Sigmoid colon (tissue), 7 donors: Measurements from ENCODE around the gene UBTD1. TPM values are rescaled to one million over a fixed set of nuclear protein-coding genes. Genes with fewer than 3 reads are reported as not detected.

Experiments
- DNase-seq: peaks from one replicate; pipeline ENCODE4 v3.0.0-alpha.2; 2019
- H3K27ac ChIP-seq, 4 donors: fragments of 200-600 bp; sonication (generic); one replicate each; pipeline ENCODE4 v1.5.1; 2016 to 2019; ENCODE audit warnings: mild to moderate bottlenecking in 1 of 4
- H3K27me3 ChIP-seq, 3 donors: fragments of 200-600 bp; sonication (generic); one replicate each; pipeline ENCODE4 v1.5.1; 2019; ENCODE audit warnings: mild to moderate bottlenecking in 1 of 3
- H3K36me3 ChIP-seq, 4 donors: fragments of 200-600 bp; sonication (generic); one replicate each; pipeline ENCODE4 v1.5.1; 2016 to 2019
- H3K4me1 ChIP-seq, 4 donors: fragments of 200-600 bp; sonication (generic); one replicate each; pipeline ENCODE4 v1.5.1; 2017 to 2019
- H3K4me3 ChIP-seq, 4 donors: fragments of 200-600 bp; sonication (generic); one replicate each; pipeline ENCODE4 v1.5.1; 2017 to 2019; ENCODE audit warnings: mild to moderate bottlenecking in 2 of 4, moderate library complexity in 1 of 4
- H3K9me3 ChIP-seq, 4 donors: fragments of 200-600 bp in 3 of 4; sonication (generic) in 3 of 4; one replicate each; pipeline versions ENCODE4 v1.5.1 to v1.6.1; 2013 to 2019
- CTCF ChIP-seq, 4 experiments: fragments of 450-650 bp in 3 of 4; fragments of 200-600 bp in 1 of 4; IDR thresholded peaks; one replicate each; pipeline ENCODE4 v1.5.1; 2016 to 2019; ENCODE audit warnings: antibody characterized with exemption in 4 of 4, mild to moderate bottlenecking in 3 of 4, moderate library complexity in 2 of 4
- EP300 ChIP-seq, 4 donors: sonication (generic); formaldehyde crosslinking; IDR thresholded peaks; one replicate each; pipeline ENCODE4 v1.6.1; 2017; ENCODE audit warnings: antibody characterized with exemption in 4 of 4
- POLR2A ChIP-seq, 2 donors: fragments of 450-650 bp; IDR thresholded peaks; one replicate each; pipeline ENCODE4 v1.6.1; 2016; ENCODE audit warnings: antibody characterized with exemption in 2 of 2, mild to moderate bottlenecking in 2 of 2, moderate library complexity in 2 of 2
- POLR2AphosphoS5 ChIP-seq, 4 donors: sonication (generic); formaldehyde crosslinking; IDR thresholded peaks; one replicate each; pipeline ENCODE4 v1.6.1; 2017; ENCODE audit warnings: antibody characterized with exemption in 4 of 4
- WGBS, 2 donors: extraction: QIAGEN DNeasy Blood & Tissue Kit; methylation state at CpG; one replicate each; pipeline ENCODE4 v1.1.7; 2013; 5-methylcytosine and 5-hydroxymethylcytosine counted together
- intact Hi-C: fragments of 100-400 bp; cut with DNase I; formaldehyde crosslinking; loops from one replicate; pipeline ENCODE4 v1.15.1; 2023
- polyA plus RNA-seq, 3 donors: library from polyadenylated mRNA; stranded (reverse); fragments of 200-250 nt; gene quantifications; one replicate each; pipeline ENCODE4 v1.2.3, GENCODE V29; 2013
- total RNA-seq, 4 donors: library from RNA; depleted of rRNA; stranded (reverse); fragments of >200 nt; gene quantifications; one replicate each; pipeline ENCODE4 v1.1.0, GENCODE V29; 2016
- donor health status: healthy with polysubstance abuse.
- donor health status: Bipolar disorder and iron deficiency.
- donor health status: healthy.

UBTD1 gene
- total and polyA plus RNA-seq, 7 donors: 2.3 to 7.9 (median 5.9) TPM

GRCh38 chr10:97512993-97513392, 14.3 kb downstream of the UBTD1 start:
- Histone ChIP-seq H3K4me1 (peaks cover 0 to 27% (median 21%) of the 10 kb centered on the region in 4 donors), H3K9me3 (no peaks in the 10 kb centered on the region), H3K4me3 (no peak overlapping the region), H3K27me3 (no peaks in the 10 kb centered on the region), H3K36me3 (no peaks in the 10 kb centered on the region), H3K27ac (peak overlapping the region in 1 of 4 donors; percentile 44)
- DNase-seq: no peak
- 74 to 83% methylated on average over 1 of the region's 1 CpG for WGBS, 2 donors
- intact Hi-C loops: no loop called here
- no peak for TF ChIP-seq EP300 (IDR thresholded peaks at IDR 0.05)
- no peak for TF ChIP-seq CTCF (IDR thresholded peaks at IDR 0.05)
- no peak for TF ChIP-seq POLR2A (IDR thresholded peaks at IDR 0.05)
- TF ChIP-seq POLR2AphosphoS5 (IDR thresholded peaks at IDR 0.05): no peak

GRCh38 chr10:97514344-97514743, 15.6 kb downstream of the UBTD1 start:
- TF ChIP-seq CTCF (IDR thresholded peaks at IDR 0.05) (no peak), EP300 (IDR thresholded peaks at IDR 0.05) (no peak), POLR2AphosphoS5 (IDR thresholded peaks at IDR 0.05) (no peak), POLR2A (IDR thresholded peaks at IDR 0.05) (no peak)
- intact Hi-C loops: no loop called here
- H3K9me3 ChIP-seq: no peaks in the 10 kb centered on the region
- no peak overlapping the region for H3K4me3 ChIP-seq
- no peaks in the 10 kb centered on the region for H3K36me3 ChIP-seq
- no peak overlapping the region for H3K27ac ChIP-seq
- DNase-seq: no peak
- H3K4me1 ChIP-seq: peaks cover 0 to 35% (median 27%) of the 10 kb centered on the region in 4 donors
- 80 to 88% methylated on average over 10 of the region's 10 CpGs for WGBS, 2 donors
- no peaks in the 10 kb centered on the region for H3K27me3 ChIP-seq

- no peak overlapping the region for H3K4me3 ChIP-seq
- H3K36me3 ChIP-seq: no peaks in the 10 kb centered on the region
- TF ChIP-seq CTCF (IDR thresholded peaks at IDR 0.05): no peak
- no peak for TF ChIP-seq POLR2A (IDR thresholded peaks at IDR 0.05)
- no peak for TF ChIP-seq POLR2AphosphoS5 (IDR thresholded peaks at IDR 0.05)
- no peak for TF ChIP-seq EP300 (IDR thresholded peaks at IDR 0.05)
- WGBS, 2 donors: 77 to 85% methylated on average over 10 of the region's 10 CpGs
- intact Hi-C loops: no loop called here
- DNase-seq: no peak
- no peaks in the 10 kb centered on the region for H3K27me3 ChIP-seq
- no peaks in the 10 kb centered on the region for H3K9me3 ChIP-seq
- H3K4me1 ChIP-seq: peaks cover 0 to 35% (median 27%) of the 10 kb centered on the region in 4 donors
- H3K27ac ChIP-seq: no peak overlapping the region
Measured at GRCh38 chr10:97515271-97515978, 16.7 kb downstream of the UBTD1 start.

- Histone ChIP-seq H3K4me3 (no peak overlapping the region), H3K9me3 (no peaks in the 10 kb centered on the region), H3K27ac (peak overlapping the region in 2 of 4 donors; percentile 18 to 47), H3K27me3 (no peaks in the 10 kb centered on the region), H3K36me3 (no peaks in the 10 kb centered on the region), H3K4me1 (peaks cover 0 to 24% (median 20%) of the 10 kb centered on the region in 4 donors)
- no peak for DNase-seq
- WGBS, 2 donors: 89 to 91% methylated on average over 15 of the region's 15 CpGs
- intact Hi-C loops: no loop called here
- TF ChIP-seq CTCF (IDR thresholded peaks at IDR 0.05) (no peak), POLR2A (IDR thresholded peaks at IDR 0.05) (no peak)
Measured at GRCh38 chr10:97517096-97517750, 18.5 kb downstream of the UBTD1 start.
